Karpas-422 (cell line): Measurements from ENCODE around the gene FBXO10. TPM values are rescaled to one million over a fixed set of nuclear protein-coding genes. Genes with fewer than 3 reads are reported as not detected.
"Not testable (repeated sequence)": the region's sequence is repeated elsewhere in the genome, so short reads cannot be mapped to it uniquely, and the experiment has no call there.

Experiments used
- DNase-seq: peaks from one replicate; pipeline ENCODE4 v3.0.0-alpha.2; 2015
- H2AFZ ChIP-seq: fragments of 200-600 bp; sonication (generic); 2 replicates; pipeline ENCODE4 v1.6.1; 2014; ENCODE audit warnings: antibody characterized with exemption, low read length, mixed read lengths
- H3K27ac ChIP-seq: fragments of 200-600 bp; sonication (generic); 2 replicates; pipeline ENCODE4 v1.5.1; 2014; ENCODE audit warnings: mild to moderate bottlenecking, low read length, moderate library complexity
- H3K27me3 ChIP-seq: fragments of 200-600 bp; sonication (generic); 2 replicates; pipeline ENCODE4 v1.6.1; 2014; ENCODE audit warnings: low read length, mixed read lengths
- H3K36me3 ChIP-seq: fragments of 200-600 bp; sonication (generic); 2 replicates; pipeline ENCODE4 v1.6.1; 2014; ENCODE audit warnings: low read length, mixed read lengths; ENCODE audit not compliant: insufficient read depth
- H3K4me1 ChIP-seq: fragments of 200-600 bp; sonication (generic); 2 replicates; pipeline ENCODE4 v1.6.1; 2014; ENCODE audit warnings: mild to moderate bottlenecking, low read length, mixed read lengths
- H3K4me2 ChIP-seq: fragments of 200-600 bp; sonication (generic); 2 replicates; pipeline ENCODE4 v1.6.1; 2014; ENCODE audit warnings: low read length, low read depth, mild to moderate bottlenecking; ENCODE audit not compliant: poor library complexity, severe bottlenecking
- H3K4me3 ChIP-seq: fragments of 200-600 bp; sonication (generic); 2 replicates; pipeline ENCODE4 v1.5.1; 2014; ENCODE audit warnings: mild to moderate bottlenecking, antibody characterized with exemption, low read length, mixed read lengths
- H3K79me2 ChIP-seq: fragments of 200-600 bp; sonication (generic); 2 replicates; pipeline ENCODE4 v1.6.1; 2014; ENCODE audit warnings: mild to moderate bottlenecking, low read length, mixed read lengths
- H3K9ac ChIP-seq: fragments of 200-600 bp; sonication (generic); 2 replicates; pipeline ENCODE4 v1.6.0; 2014; ENCODE audit warnings: low read length
- H3K9me2 ChIP-seq: fragments of 200-600 bp; sonication (generic), shearing (Covaris generic); replicated peaks from 2 replicates; pipeline ENCODE4 v1.6.0; 2014; ENCODE audit warnings: mild to moderate bottlenecking, low read length, moderate library complexity; ENCODE audit not compliant: insufficient read depth
- H3K9me3 ChIP-seq: fragments of 300-700, 200-600 bp; sonication (generic); 2 replicates; pipeline ENCODE4 v1.6.1; 2014; ENCODE audit warnings: low read length, mixed read lengths
- H4K20me1 ChIP-seq: fragments of 200-600 bp; sonication (generic); 2 replicates; pipeline ENCODE4 v1.6.1; 2014; ENCODE audit warnings: mild to moderate bottlenecking, antibody characterized with exemption, low read length, low read depth; ENCODE audit not compliant: insufficient read depth
- total RNA-seq: library from RNA; depleted of rRNA; stranded (reverse); fragments of >200 nt; shearing (Covaris generic); gene quantifications from 2 replicates; pipeline ENCODE4 v1.2.3, GENCODE V29; 2014; ENCODE audit warnings: low replicate concordance

The FBXO10 gene
- total RNA-seq, 1 experiment from 2014 or later, result 25.8 TPM

- Histone ChIP-seq H4K20me1 (no peaks in the 10 kb centered on the region), H3K27me3 (no peaks in the 10 kb centered on the region), H3K4me3 (no peak overlapping the region), H3K9me3 (no peaks in the 10 kb centered on the region), H3K9me2 (no peaks in the 10 kb centered on the region), H3K4me1 (no peaks in the 10 kb centered on the region), H3K36me3 (no peaks in the 10 kb centered on the region), H3K9ac (no peak overlapping the region), H3K27ac (no peak overlapping the region), H3K4me2 (no peak overlapping the region), H3K79me2 (no peaks in the 10 kb centered on the region), H2AFZ (no peak overlapping the region)
- DNase-seq, result no peak
Measured at GRCh38 chr9:37604296-37604695, 28.1 kb upstream of the FBXO10 start.

- no peaks in the 10 kb centered on the region for H3K79me2 ChIP-seq
- no peaks in the 10 kb centered on the region for H3K27me3 ChIP-seq
- no peak overlapping the region for H3K4me3 ChIP-seq
- no peak overlapping the region for H2AFZ ChIP-seq
- no peak for DNase-seq
- no peak overlapping the region for H3K9ac ChIP-seq
- no peaks in the 10 kb centered on the region for H3K4me1 ChIP-seq
- no peaks in the 10 kb centered on the region for H4K20me1 ChIP-seq
- H3K27ac ChIP-seq, result no peak overlapping the region
- no peak overlapping the region for H3K4me2 ChIP-seq
- no peaks in the 10 kb centered on the region for H3K9me2 ChIP-seq
- no peaks in the 10 kb centered on the region for H3K36me3 ChIP-seq
- no peaks in the 10 kb centered on the region for H3K9me3 ChIP-seq
Measured at GRCh38 chr9:37602817-37603216, 26.6 kb upstream of the FBXO10 start.

DNA sequence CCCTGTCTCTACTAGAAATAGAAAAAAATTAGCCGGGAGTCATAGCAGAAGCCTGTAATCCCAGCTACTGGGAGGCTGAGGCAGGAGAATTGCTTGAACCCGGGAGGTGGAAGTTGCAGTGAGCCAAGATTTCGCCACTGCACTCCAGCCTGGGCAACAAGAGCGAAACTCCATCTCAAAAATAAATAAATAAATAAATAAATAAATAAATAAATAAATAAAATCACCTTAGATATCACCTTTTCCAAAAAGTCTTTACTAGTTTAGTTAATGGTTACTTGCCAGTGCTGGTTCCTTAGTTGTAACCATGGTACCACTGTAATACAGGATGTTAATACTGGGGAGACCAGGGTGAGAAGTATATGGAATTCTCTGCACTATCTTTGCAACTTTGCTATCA lies 25.9 kb upstream of the FBXO10 start:
- not testable (repeated sequence) for H4K20me1 ChIP-seq, H3K9me2 ChIP-seq, H3K4me2 ChIP-seq

GRCh38 chr9:37596504-37596903 lies 20.3 kb upstream of the FBXO10 start:
- Histone ChIP-seq H3K36me3 (no peaks in the 10 kb centered on the region), H3K27ac (no peak overlapping the region), H4K20me1 (peaks cover 6% of the 10 kb centered on the region; the same call in 1 of the 2 replicates), H3K4me2 (no peak overlapping the region), H3K79me2 (peaks cover 10% of the 10 kb centered on the region), H2AFZ (no peak overlapping the region), H3K27me3 (no peaks in the 10 kb centered on the region), H3K4me3 (no peak overlapping the region), H3K4me1 (peaks cover 21% of the 10 kb centered on the region), H3K9ac (no peak overlapping the region), H3K9me2 (no peaks in the 10 kb centered on the region), H3K9me3 (no peaks in the 10 kb centered on the region)
- no peak for DNase-seq

More for the DNA sequence above, 25.9 kb upstream of the FBXO10 start:
- H3K4me3 ChIP-seq, H3K27me3 ChIP-seq, H3K9ac ChIP-seq, H3K9me3 ChIP-seq, H3K36me3 ChIP-seq, H3K27ac ChIP-seq, H3K4me1 ChIP-seq, DNase-seq, H2AFZ ChIP-seq, H3K79me2 ChIP-seq: not testable (repeated sequence)

GRCh38 chr9:37593883-37594448 lies 17.8 kb upstream of the FBXO10 start:
- H3K9me2 ChIP-seq, result no peaks in the 10 kb centered on the region
- H3K4me2 ChIP-seq, result peak overlapping the region; percentile 75
- H3K4me1 ChIP-seq, result peaks cover 39% of the 10 kb centered on the region
- peak overlapping the region; percentile 61 for H3K4me3 ChIP-seq
- H2AFZ ChIP-seq, result peak overlapping the region; percentile 97
- H3K9ac ChIP-seq, result peak overlapping the region; percentile 60
- peaks cover 16% of the 10 kb centered on the region; the same call in 1 of the 2 replicates for H3K36me3 ChIP-seq
- peaks cover 35% of the 10 kb centered on the region for H3K79me2 ChIP-seq
- no peaks in the 10 kb centered on the region for H3K9me3 ChIP-seq
- peaks cover 22% of the 10 kb centered on the region for H4K20me1 ChIP-seq
- H3K27ac ChIP-seq, result no peak overlapping the region
- peak; percentile 45 for DNase-seq
- H3K27me3 ChIP-seq, result no peaks in the 10 kb centered on the region

GRCh38 chr9:37592108-37592951 lies 16.1 kb upstream of the FBXO10 start, which contains the start of gene TOMM5:
TOMM5 (minus strand) TSS chr9:37592597; CDS start chr9:37592532, 65 bp downstream.
- H2AFZ ChIP-seq, result peak within 1 kb of the TSS; percentile 14; the same call in 1 of the 2 replicates
- peaks cover 51% of the 10 kb centered on the region for H3K79me2 ChIP-seq

GRCh38 chr9:37587521-37587920 lies 11.3 kb upstream of the FBXO10 start:
- H3K36me3 ChIP-seq, result peaks cover 70% of the 10 kb centered on the region
- no peaks in the 10 kb centered on the region for H3K9me3 ChIP-seq
- H3K4me2 ChIP-seq, result no peak overlapping the region
- H2AFZ ChIP-seq, result no peak overlapping the region
- H3K27me3 ChIP-seq, result no peaks in the 10 kb centered on the region
- no peak overlapping the region for H3K4me3 ChIP-seq
- H4K20me1 ChIP-seq, result peaks cover 55% of the 10 kb centered on the region
- no peak overlapping the region for H3K9ac ChIP-seq
- peaks cover 91% of the 10 kb centered on the region for H3K79me2 ChIP-seq
- DNase-seq, result no peak
- peaks cover 44% of the 10 kb centered on the region for H3K4me1 ChIP-seq
- no peak overlapping the region for H3K27ac ChIP-seq
- H3K9me2 ChIP-seq, result no peaks in the 10 kb centered on the region

More at GRCh38 chr9:37592108-37592951, 16.1 kb upstream of the FBXO10 start, which contains the start of gene TOMM5:
- peaks cover 39% of the 10 kb centered on the region for H3K4me1 ChIP-seq
- H3K27ac ChIP-seq, result peak within 1 kb of the TSS; percentile 67
- peak within 1 kb of the TSS; percentile 89 for H3K4me3 ChIP-seq
- peak within 1 kb of the TSS; percentile 96 for H3K9ac ChIP-seq
- peaks cover 33% of the 10 kb centered on the region for H3K36me3 ChIP-seq
- H3K9me2 ChIP-seq, result no peaks in the 10 kb centered on the region
- H3K27me3 ChIP-seq, result no peaks in the 10 kb centered on the region
- peak; percentile 97 for DNase-seq
- no peaks in the 10 kb centered on the region for H3K9me3 ChIP-seq
- H4K20me1 ChIP-seq, result peaks cover 37% of the 10 kb centered on the region
- peak within 1 kb of the TSS; percentile 83 for H3K4me2 ChIP-seq

DNA sequence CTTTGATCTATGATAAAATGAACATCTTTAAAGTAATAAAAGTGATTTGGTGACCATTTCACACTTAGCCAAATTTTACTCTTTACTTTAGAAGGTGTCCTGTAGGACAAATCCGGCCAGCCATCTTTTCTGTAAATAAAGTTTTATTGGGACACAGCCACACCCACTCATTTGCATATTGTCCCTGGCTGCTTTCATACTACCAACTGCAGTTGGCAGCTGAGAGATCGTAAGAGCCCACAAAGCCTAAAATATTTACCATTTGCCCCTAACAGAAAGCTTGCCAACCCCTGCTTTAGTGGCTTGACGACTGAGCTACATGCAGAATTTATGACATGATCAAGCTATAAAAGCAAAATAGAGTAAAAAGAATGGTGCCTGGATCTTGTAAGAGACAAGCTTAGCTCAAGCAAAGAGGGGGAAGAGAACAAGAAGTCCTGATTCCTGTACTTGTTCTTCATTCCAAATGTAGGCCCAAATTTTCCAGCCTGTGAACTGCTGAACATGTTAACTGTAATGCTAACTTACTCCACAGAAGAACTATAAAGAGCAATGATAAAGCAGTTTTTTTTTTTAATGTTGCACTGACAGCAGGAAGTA lies 7.4 kb upstream of the FBXO10 start:
- Histone ChIP-seq H3K9ac (no peak overlapping the region), H3K27me3 (no peaks in the 10 kb centered on the region), H3K79me2 (peaks cover 78% of the 10 kb centered on the region), H4K20me1 (peaks cover 30% of the 10 kb centered on the region), H3K9me2 (no peaks in the 10 kb centered on the region), H2AFZ (no peak overlapping the region), H3K9me3 (no peaks in the 10 kb centered on the region), H3K36me3 (peaks cover 64% of the 10 kb centered on the region), H3K4me3 (no peak overlapping the region), H3K27ac (no peak overlapping the region), H3K4me2 (no peak overlapping the region), H3K4me1 (peaks cover 40% of the 10 kb centered on the region)
- DNase-seq, result peak; percentile 53
